ENCODE data around the gene CALML5. TPM values are rescaled to one million over a fixed set of nuclear protein-coding genes. Genes with fewer than 3 reads are reported as not detected.

CALML5 gene
- total RNA-seq, 1 experiment from 2014 or later, result not detected

- intact Hi-C loops (cut with micrococcal nuclease), result no loop called here
- Histone ChIP-seq H3K36me3 (ENCODE audit: low read depth, low read length) (no peaks in the 10 kb centered on the region), H4K20me1 (ENCODE audit: low read length) (no peaks in the 10 kb centered on the region), H3K9ac (ENCODE audit: low read length) (no peak overlapping the region), H2AFZ (ENCODE audit: low read length) (no peak overlapping the region), H3K79me2 (ENCODE audit: low read length) (no peaks in the 10 kb centered on the region), H3K4me1 (ENCODE audit: insufficient read depth, low read length) (no peaks in the 10 kb centered on the region), H3K27ac (ENCODE audit: low read length) (no peak overlapping the region), H3K4me2 (ENCODE audit: low read length) (no peak overlapping the region), H3K9me2 (replicated peaks; ENCODE audit: low read length) (no peaks in the 10 kb centered on the region), H3K27me3 (ENCODE audit: low read length) (no peaks in the 10 kb centered on the region), H3F3A (ENCODE audit: low read length, unreplicated experiment) (no peaks in the 10 kb centered on the region), H3K9me3 (ENCODE audit: low read length) (no peaks in the 10 kb centered on the region), H3K4me3 (ENCODE audit: low read length) (no peak overlapping the region)
- ChIA-PET CTCF (interaction anchor here (0.7 to 0.9 kb wide), 2 partner anchors 18 to 93 kb away, joined by 3 read pairs; no protein-coding TSS in a partner anchor), POLR2A (ENCODE audit: unreplicated experiment) (no interaction called here)
- BruUV-seq (replicated peaks), result no TSS peak
- no peak for TF ChIP-seq EZH2 (IDR thresholded peaks at IDR 0.05; ENCODE audit: low read length, unreplicated experiment)
- TF ChIP-seq EZH2phosphoT487 (IDR thresholded peaks at IDR 0.05; ENCODE audit: borderline replicate concordance, low read length), result no peak
- no peak for TF ChIP-seq CTCF (conservative IDR thresholded peaks at IDR 0.05; ENCODE audit: low read depth, low read length)
- no peak for DNase-seq
- no peak for ATAC-seq
Measured at GRCh38 chr10:5529702-5530411, 30.5 kb upstream of the CALML5 start.

DNA sequence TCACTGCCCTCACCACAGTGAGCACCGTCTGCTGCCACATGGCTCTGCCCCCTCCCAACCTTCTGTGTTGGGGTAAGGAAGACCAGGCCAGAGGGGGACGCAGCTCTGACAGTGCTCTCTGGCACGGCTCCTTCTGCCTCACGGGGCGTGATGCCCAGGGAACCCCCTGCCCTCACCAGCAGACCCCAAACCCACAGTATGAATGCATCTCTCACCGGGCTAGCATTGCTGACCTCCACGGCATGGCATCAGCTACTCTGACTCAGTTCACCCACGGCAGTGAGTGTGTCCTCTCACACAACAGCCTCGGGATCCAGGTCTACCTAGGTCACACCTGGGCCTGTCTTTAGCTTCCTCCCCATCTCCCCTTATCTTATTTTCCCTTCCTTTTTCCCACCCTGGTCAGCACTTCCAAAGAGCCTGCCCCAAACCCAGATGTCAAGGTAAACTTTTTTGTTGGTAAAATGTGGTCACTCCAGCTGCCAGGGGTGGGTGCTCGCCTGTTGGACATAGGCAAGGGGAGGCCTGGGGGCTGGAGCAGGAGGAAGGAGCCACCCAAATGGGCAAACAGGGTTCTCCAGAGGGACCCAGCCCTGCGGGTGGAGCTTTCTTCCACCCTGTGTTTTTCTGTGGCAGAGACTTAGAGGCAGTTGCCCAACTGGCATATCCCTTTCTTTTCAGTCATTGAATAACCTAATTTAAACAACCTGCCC is 29.8 kb upstream of the CALML5 start:
- Histone ChIP-seq H3K4me3 (ENCODE audit: low read length) (no peak overlapping the region), H3K9ac (ENCODE audit: low read length) (no peak overlapping the region), H3K27me3 (ENCODE audit: low read length) (no peaks in the 10 kb centered on the region), H3K4me2 (ENCODE audit: low read length) (no peak overlapping the region), H3K9me2 (replicated peaks; ENCODE audit: low read length) (no peaks in the 10 kb centered on the region), H3K9me3 (ENCODE audit: low read length) (no peaks in the 10 kb centered on the region), H3F3A (ENCODE audit: low read length, unreplicated experiment) (no peaks in the 10 kb centered on the region), H3K79me2 (ENCODE audit: low read length) (no peaks in the 10 kb centered on the region), H3K27ac (ENCODE audit: low read length) (no peak overlapping the region), H3K4me1 (ENCODE audit: insufficient read depth, low read length) (no peaks in the 10 kb centered on the region), H4K20me1 (ENCODE audit: low read length) (no peaks in the 10 kb centered on the region), H2AFZ (ENCODE audit: low read length) (no peak overlapping the region), H3K36me3 (ENCODE audit: low read depth, low read length) (no peaks in the 10 kb centered on the region)
- intact Hi-C loops (cut with micrococcal nuclease), result no loop called here
- BruUV-seq (replicated peaks), result no TSS peak
- no peak for DNase-seq
- CTCF ChIA-PET, result interaction anchor here (0.7 to 0.9 kb wide), 2 partner anchors 19 to 94 kb away, joined by 3 read pairs; no protein-coding TSS in a partner anchor
- TF ChIP-seq CTCF (conservative IDR thresholded peaks at IDR 0.05; ENCODE audit: low read depth, low read length), result no peak
- TF ChIP-seq EZH2phosphoT487 (IDR thresholded peaks at IDR 0.05; ENCODE audit: borderline replicate concordance, low read length), result no peak
- TF ChIP-seq EZH2 (IDR thresholded peaks at IDR 0.05; ENCODE audit: low read length, unreplicated experiment), result no peak
- ATAC-seq, result no peak
- POLR2A ChIA-PET (ENCODE audit: unreplicated experiment), result no interaction called here
